T follicular helper cell (primary cell): ENCODE measurements around the gene ELMO1.

ENCODE experiments used
- DNase-seq: peaks from one replicate; pipeline ENCODE4 v3.0.0-alpha.2; 2020; ENCODE audit warnings: low read depth

Gene ELMO1

DNA sequence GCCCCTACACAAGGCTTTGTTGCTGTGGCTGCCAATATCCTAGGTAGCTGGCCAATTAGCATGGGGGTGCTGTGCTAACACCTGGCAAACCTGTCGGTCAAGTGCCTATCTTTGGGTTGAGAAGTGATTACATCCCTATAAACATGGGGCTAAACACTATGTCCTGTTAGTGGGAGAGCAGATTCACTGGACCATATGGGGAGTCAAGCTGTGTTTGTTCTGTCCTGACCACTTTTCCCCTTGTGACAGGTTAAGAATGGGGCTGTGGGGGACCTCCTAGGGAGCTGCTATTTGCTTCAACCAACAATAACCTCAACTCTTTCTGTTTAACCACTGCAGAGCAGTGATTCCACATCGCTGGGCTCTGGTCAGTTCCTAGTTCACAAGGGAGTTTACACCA is 572.9 kb downstream of the ELMO1 start:
- DNase-seq, result no peak

DNA sequence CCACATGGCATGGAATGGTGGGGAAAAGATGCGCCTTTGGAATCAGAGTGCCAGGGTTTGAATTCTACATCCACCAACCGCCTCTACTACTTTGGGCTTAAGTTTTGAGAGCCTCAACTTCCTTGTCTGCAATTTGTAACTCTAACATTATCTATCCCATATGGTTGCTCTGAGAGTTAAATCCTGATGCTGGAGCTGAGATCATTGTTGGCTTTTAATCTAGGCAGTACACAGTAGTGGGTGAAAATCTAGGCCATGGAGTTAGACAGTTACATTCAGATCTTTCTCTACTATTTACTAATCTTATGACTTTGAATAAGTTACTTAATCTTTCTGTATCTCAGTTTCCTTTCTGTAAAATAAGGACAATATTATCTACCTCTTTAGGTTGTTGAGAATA is 574.6 kb downstream of the ELMO1 start:
- no peak for DNase-seq

DNA sequence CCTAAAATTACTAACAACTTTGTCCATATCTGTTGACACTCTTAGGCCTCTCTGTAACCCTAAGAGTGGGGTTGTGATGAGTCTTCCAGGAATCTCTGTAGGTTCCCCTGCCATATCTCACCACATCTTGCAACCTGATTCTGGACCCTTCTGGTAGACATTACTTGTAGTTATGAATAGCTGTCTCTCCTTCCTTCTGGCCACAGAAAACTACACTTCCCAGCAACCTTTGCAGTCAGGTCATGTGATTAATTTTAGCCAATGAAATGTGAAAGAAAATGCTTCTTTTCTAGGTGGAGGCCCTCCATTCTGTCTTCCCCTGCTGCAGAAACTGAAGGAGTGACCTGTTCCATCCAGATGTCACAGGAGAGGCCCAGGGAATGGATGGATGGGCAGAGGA is 576.8 kb downstream of the ELMO1 start:
- no peak for DNase-seq

DNA sequence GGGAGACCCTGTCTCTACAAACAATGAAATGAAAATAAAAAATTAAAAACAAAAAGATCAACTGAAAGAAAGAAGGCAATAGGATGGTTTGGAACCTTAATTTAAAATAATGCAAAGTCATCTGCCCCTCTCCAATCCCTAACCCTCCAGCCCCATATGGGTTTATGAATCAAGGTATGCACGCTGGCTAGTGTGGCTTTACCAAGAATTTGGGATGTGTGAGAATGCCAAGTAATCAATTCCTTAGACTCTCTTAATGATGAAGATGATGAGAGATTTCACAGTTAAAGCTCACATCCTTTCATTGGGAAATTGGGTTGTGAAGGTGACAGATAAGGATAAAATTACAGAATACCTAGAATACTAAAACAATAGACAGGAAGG is 577.3 kb downstream of the ELMO1 start:
- DNase-seq, result no peak

DNA sequence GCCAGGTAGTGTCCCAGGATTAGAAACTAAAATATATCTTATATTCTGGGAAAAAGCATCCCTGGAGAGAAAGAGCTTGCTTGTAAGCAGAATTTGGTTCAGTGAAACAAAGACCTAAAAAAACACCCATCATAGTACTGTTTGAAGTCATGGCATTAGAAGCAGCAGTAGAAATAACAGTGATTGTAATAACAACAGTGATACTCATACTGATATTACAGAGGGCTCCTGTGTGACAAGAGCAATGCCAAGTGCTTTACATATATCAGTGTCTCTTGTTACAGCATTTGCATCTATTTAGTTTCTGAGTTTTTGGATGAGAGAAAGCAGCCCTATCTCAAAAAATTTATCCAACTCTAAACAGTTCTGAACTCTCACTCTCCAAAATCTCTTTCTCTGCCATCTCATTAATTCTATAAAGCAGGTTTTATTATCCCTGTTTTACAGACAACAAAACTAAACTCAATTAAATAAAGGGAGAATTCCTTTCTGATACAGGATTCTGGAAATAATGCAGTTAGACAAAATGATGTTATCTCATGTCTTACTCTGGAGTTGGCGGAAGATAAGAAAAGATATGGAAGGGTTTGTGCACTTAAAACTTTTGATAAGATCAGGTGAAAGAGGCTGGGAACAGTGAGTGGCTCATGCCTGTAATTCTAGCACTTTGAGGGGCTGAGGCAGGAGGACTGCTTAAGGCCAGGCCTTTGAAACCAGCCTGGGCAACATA is 577.9 kb downstream of the ELMO1 start:
- DNase-seq, result no peak

DNA sequence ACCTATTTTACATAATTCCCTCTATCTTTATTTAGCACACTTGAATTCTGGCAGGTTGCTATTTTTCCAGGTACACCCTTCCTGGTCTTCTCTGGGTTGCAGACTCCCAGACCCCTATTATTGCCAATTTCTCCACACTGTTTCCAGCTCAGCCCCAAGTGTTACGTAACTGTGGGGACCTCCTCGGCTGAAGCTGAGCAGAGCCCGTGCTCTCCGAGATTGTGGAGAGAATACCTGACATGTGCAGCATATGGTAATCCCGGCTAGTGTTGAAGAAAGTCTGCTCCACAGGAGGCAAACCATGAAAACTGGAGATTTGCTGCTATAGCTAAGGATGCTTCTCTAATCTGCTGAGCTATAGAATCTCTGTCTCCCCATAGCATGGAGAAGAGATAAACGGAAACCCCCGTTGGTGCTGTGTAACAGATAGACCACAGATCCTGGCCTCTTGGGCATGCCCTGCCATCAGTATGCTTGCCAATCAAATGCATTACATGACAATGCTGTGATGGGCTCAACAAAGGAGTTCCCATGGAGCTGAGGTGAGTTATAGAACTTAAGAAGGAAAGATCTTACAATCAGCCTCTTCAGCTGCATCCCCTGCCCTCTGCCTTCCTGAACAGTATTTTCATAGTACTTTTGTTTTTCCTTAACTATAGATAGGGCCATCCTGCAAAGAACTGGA is 579.8 kb downstream of the ELMO1 start:
- DNase-seq, result no peak

DNA sequence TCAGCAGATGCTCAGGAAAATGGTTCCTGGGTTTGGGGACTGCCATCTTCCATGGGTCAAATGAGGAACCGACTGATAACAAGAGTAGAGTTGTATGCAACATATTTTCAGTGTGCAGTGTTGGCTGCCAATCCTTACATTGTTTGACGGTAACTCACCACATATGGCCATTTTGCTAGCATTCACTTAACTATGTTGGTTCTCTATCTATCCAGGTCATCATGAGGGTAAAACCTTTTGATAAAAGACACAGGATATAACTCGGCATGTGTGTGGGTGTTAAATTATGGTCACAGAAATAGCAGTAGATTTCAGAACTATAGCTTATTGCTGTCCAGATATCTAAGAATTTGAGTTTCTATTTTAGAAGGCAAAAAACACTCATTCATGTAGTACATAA is 583.6 kb downstream of the ELMO1 start:
- no peak for DNase-seq

DNA sequence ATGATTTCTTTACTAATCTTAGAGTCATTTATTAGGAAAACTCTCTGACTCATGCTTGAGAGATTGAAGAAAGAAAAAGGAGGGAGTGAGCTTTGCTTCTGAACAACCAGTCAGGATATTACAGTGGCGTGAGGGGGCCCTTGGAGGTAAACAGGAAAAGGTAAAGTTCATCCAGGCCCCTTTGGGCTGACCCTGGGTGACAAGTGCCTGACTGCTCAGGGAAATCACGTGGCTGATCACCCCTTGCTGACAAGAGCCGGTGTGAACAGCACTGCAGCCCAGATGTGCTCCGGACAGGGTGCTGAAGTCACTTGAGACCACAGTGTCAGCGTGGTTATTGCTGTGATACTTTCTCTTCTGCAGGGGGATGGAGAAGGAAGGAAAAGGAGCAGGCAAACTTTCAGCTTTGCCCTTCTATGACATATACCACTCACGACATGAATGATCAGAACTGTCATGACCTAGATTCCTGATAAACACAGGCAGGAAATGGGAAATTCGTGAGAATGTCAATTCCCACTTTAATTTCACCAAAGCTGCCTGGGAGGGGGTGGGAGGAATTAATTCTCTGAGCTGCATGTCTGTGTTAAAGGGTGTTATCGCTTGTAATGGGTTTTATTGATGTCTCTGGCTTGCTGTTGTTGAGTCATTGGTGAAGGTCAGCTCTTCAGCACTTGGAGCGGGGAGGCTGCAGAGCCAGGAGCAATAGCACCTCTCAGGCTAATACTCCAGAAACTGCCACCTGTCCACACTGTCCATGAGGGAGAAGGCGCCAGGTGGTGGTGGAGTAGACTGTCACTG is 584.6 kb downstream of the ELMO1 start:
- DNase-seq, result no peak

DNA sequence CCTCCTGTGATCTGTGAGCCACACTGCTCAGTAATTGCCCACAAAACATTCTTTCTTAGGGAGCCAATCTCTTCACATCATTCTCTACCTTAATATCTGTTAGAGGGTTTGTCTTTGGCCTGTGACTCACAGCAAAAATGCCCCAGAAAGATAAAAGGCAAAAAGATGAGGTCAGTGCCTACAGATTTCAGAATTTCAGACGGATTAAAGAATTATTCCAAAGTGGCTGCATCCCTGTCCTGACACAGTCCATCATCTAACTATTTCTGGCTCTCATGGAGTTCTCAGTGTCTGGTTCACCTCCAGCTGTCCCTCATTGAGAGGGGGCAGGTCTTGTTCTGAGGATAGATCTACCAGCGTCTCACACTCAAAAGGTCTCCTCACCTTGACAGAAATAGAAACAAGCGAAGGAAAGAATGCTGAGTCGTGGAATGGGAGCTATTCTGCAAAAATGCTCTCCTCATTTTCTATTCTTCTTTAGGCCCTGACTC is 585.8 kb downstream of the ELMO1 start:
- DNase-seq, result no peak

DNA sequence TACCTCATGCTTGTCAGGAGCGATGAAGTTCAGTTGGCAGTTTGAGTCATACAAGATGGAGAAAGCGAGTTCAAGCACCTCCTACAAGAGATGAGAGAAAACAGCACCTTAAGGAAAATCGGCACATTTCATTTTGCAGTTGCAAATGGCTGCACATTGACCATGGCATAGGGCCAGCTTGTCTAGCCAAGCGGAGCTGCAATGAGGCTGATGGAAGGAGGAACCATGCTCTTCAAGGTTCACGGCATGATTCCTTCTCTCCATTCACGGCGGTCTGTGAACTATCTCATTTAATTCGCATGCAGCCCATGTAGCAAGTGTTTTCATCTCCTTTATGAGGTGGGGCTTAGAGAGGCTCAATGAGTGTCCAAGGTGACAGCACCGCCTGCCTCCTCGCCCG is 587.0 kb downstream of the ELMO1 start:
- DNase-seq, result no peak

DNA sequence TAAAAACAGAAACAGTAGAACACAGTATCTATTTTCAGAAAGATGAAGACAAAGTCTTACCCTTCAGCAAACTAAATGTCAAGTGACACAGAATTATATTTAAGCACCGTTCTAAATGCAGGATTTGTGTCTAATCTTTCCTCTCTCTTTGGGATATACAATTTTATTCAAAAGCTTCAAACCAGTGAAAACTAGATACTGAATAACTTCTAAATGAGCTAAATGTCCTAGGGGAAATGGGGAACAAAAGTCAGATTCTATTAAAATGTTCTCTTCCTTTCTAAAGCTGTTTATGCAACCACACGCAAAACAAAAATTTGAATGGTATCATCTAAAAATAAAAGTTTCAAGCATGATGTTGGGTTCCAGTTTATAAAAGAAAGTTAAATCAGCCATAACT is 588.0 kb downstream of the ELMO1 start:
- no peak for DNase-seq

DNA sequence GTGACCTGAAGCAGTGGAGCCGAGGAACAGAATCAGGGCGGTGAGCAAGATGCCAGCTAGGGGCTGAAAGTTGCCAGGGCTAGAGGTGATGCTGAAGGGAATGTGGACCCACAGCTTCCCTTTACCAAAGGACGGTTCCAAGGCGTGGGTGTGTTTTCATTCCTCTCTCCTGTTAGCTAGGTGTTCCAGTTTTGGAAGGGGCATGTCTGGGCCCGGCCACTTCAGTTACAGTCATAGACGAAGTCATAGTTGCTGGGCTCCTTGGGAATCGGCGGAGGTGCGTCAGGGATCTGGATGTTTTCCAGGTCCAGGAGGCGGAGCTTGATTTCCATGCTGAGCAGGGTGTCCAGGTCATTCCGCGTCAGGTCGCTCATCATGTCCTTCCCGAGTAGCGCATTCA is 593.3 kb downstream of the ELMO1 start:
- DNase-seq, result no peak

DNA sequence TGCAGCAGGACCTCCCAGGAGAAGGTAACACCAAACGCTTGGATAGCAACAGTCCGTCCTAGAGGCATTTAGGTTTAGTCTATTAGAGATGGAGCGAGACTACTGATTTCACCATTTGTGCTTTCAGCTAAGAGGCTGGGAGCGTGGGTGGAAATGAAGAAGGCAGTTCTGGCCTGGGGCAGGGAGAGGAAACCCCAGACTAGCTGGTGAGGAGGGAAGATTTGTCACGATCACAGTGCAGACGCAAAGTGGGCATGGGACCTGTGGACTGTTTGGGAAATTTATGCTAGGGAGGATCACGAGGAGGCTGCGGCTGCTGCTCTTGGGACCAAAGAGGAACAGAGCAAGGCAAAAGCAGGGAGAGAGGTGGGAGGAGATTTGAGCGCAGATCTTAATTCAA is 594.0 kb downstream of the ELMO1 start:
- DNase-seq, result no peak

DNA sequence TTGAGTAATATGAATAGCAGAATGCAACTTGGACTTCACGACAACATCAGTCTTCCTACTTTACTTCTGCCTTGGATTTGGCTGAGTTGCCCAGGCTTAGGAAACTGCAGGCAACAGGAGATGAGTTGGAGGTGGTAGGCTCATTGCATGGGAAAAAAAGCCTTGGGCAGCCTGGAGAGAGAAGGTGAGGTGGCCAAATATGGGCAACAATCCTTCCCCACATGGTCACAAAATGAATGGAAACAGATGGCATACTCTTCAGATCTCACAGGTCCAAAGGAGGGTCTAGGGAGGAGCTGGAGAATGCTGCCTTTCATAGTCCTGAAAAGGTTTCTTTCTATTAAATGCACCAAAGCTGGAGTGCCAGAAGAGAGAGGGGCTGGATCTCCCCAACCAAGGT is 595.7 kb downstream of the ELMO1 start:
- no peak for DNase-seq

DNA sequence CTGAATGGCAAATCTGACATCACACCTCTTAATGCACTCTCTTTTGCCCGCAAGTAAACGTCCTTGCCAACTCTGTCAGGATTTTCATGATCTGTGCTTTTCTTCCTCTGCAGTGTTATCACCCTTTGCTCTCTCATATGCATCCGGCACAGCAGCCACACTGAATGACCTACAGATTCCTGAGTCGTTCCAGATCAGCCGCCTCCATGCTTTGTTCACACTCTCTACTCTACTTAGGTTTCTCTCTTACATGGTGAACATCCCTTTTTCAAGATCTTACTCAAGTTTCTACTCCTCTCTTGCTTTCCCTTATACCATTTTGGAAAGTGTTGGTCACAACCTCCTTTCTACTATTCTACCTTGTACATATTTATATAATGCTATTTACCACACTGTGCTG is 596.6 kb downstream of the ELMO1 start:
- no peak for DNase-seq

DNA sequence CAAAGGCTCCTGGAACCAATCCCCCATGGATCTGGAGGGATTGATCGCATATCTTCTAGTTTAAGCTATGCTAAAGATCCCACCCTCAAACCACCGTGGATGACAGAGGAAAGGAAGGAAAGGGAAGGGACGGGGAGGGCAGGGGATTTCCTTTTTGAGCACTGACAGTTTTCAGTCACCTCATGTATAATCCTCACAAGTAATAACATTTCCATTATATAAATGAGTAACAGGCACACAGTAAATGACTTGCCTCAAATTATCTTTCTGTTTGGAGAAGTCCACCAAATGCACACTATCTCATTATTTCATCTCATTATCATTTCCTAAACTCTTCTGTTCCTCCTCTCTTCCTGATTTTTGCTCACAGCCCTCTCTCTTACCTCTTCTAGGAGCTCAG is 597.3 kb downstream of the ELMO1 start:
- DNase-seq, result no peak

DNA sequence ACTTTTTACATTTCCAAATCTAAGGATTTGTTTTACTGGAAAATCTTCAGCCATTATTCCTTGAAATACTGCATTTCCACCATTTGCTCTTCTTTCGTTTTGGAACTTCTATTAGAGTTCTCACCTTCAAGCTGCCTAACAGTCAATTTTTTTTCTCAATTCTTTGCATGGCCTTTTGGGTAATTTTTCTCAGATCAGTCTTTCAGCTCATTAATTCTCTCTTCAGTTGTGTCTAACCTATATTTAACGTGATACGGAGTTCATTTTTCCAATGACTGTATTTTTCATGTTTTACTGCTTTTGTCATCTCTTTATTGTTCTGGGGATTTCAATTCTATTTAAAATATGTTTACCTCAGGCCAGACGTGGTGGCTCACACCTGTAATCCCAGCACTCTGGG is 600.7 kb downstream of the ELMO1 start:
- DNase-seq, result no peak

DNA sequence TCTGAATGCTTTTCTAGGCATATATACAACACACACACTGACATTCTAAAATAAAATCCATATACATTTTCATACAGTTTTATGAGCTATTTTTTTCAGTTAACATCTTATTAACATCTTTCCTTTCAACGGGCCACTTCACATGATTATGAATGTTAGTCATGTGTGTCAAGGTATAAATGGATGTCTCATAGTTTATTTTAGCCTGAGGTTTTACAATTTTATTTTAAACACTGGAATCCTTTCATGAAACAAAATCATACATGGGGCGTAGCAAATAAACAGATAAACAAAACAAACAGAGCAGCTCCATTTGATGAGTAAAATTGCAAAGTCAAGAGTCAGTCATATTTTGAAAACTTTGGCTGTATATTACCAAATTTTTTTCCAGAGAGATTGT is 604.3 kb downstream of the ELMO1 start:
- DNase-seq, result no peak

DNA sequence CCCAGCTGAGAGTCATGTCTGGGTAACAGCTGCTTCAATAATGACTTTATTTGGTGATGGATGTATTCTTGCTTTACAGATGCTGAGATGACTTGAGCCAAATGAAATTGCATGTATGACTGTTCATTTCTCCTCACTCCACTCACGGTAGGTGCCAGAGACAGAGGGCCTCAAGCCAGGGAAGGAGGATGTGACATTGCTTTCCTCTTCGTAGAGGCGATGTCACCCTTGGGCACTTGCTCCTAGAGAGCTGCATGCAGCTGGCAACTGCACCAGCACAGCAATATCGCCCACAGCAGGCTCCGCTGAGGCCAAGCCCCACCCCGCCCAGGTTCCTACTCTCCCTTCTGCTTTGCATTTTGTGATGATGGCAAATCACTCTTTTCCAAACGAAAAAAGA is 607.8 kb downstream of the ELMO1 start:
- no peak for DNase-seq

DNA sequence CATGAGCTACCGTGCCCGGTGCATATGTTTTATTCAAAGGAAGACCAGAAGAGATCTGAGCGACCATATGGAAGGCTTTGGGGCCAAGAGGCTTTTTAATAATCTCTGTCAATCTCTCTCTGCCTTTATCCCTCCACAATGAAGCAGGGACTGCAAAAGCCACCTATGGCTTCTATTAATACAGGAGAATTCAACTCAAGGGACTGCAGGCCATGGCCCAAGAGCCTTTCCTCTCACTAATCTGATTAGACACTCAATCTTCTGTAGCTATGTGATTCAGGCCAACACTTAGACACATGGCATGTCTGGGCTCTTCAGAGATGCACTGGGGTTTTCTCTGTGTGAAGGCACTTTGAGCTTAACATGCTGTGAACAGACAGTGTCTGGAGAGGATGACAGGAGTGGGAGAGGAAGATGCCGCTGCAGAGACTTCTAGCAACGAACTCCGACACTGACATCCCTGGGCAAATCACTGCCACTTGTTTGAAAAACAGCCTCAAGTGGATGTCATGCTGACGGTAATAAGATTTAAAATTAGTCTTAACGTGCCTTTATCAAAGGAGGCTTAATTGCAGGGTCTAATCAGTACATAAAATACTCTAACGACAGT is 609.9 kb downstream of the ELMO1 start:
- no peak for DNase-seq

DNA sequence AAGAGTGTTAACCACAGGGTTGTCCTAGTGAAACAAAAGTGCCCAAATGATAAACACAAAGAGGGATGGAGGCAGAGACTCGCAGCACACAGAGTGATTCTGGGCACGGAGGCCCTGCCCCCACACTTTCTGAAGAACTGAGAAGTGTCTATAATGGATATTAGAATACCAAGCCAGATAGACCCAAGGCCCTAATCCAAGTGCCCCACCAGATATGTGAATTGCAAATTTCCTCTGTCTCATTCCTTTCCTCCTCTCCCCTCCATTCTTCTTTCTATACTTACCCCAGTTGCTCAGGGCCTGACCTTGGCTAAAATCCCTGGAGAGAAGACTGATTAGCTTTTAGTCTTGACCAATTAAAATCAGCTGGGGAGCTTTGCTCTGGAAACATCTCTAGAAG is 617.6 kb downstream of the ELMO1 start:
- DNase-seq, result no peak
